Activated naive CD4-positive, alpha-beta T cell treated with anti-CD3 and anti-CD28 coated beads for 36 hours (primary cell): ENCODE measurements around the gene SPAG17. TPM values are rescaled to one million over a fixed set of nuclear protein-coding genes. Genes with fewer than 3 reads are reported as not detected.

ENCODE experiments used
- CTCF ChIA-PET: fragments of 350-600 bp; sonication (Branson Sonifier 250); formaldehyde crosslinking; loops from one replicate; lab custom pipeline; 2021; ENCODE audit warnings: antibody characterized with exemption; lab: Charles Lee
- DNase-seq: peaks from one replicate; pipeline ENCODE4 v3.0.0-alpha.2; 2020
- H3K27ac Mint-ChIP-seq: one replicate; pipeline ENCODE4 v1.8.0; 2021; ENCODE audit warnings: mild to moderate bottlenecking, mixed read lengths
- H3K27me3 Mint-ChIP-seq: one replicate; pipeline ENCODE4 v1.8.0; 2021; ENCODE audit warnings: low read depth, mixed read lengths
- H3K36me3 Mint-ChIP-seq: one replicate; pipeline ENCODE4 v1.8.0; 2021; ENCODE audit warnings: low read depth, mixed read lengths
- H3K4me1 Mint-ChIP-seq: one replicate; pipeline ENCODE4 v1.8.0; 2021; ENCODE audit warnings: low read depth, mixed read lengths
- H3K4me3 Mint-ChIP-seq: one replicate; pipeline ENCODE4 v1.8.0; 2021; ENCODE audit warnings: mild to moderate bottlenecking, moderate library complexity, mixed read lengths
- H3K9me3 Mint-ChIP-seq: one replicate; pipeline ENCODE4 v1.8.0; 2021; ENCODE audit warnings: mixed read lengths
- intact Hi-C: fragments of 100-400 bp; cut with micrococcal nuclease; formaldehyde crosslinking; loops from one replicate; pipeline ENCODE4 v1.15.1; 2023
- total RNA-seq, 2 experiments: library from RNA; stranded (reverse); gene quantifications; one replicate each; pipeline ENCODE4 v1.2.3, GENCODE V29; 2021

The SPAG17 gene
- total RNA-seq, 2 experiments from 2014 or later = not detected

GRCh38 chr1:118039170-118039569 is 145.9 kb downstream of the SPAG17 start:
- Mint-ChIP-seq H3K4me3 (no peak overlapping the region), H3K27ac (no peak overlapping the region), H3K36me3 (no peaks in the 10 kb centered on the region), H3K27me3 (peaks cover 4% of the 10 kb centered on the region), H3K9me3 (no peaks in the 10 kb centered on the region), H3K4me1 (no peaks in the 10 kb centered on the region)
- CTCF ChIA-PET = no interaction called here
- intact Hi-C loops = no loop called here
- no peak for DNase-seq

GRCh38 chr1:118032883-118033282 is 152.1 kb downstream of the SPAG17 start:
- Mint-ChIP-seq H3K9me3 (no peaks in the 10 kb centered on the region), H3K36me3 (no peaks in the 10 kb centered on the region), H3K27me3 (peaks cover 12% of the 10 kb centered on the region), H3K4me3 (no peak overlapping the region), H3K27ac (no peak overlapping the region), H3K4me1 (no peaks in the 10 kb centered on the region)
- intact Hi-C loops = no loop called here
- DNase-seq = no peak
- CTCF ChIA-PET = no interaction called here

GRCh38 chr1:118028267-118028666 is 156.8 kb downstream of the SPAG17 start:
- Mint-ChIP-seq H3K27me3 (peaks cover 15% of the 10 kb centered on the region), H3K27ac (no peak overlapping the region), H3K36me3 (no peaks in the 10 kb centered on the region), H3K4me1 (no peaks in the 10 kb centered on the region), H3K9me3 (no peaks in the 10 kb centered on the region), H3K4me3 (no peak overlapping the region)
- intact Hi-C loops = no loop called here
- DNase-seq = no peak
- CTCF ChIA-PET = no interaction called here

GRCh38 chr1:118023199-118023598 is 161.8 kb downstream of the SPAG17 start:
- H3K4me1 Mint-ChIP-seq = no peaks in the 10 kb centered on the region
- intact Hi-C loops = no loop called here
- no peak overlapping the region for H3K27ac Mint-ChIP-seq
- H3K27me3 Mint-ChIP-seq = peaks cover 12% of the 10 kb centered on the region
- no peaks in the 10 kb centered on the region for H3K9me3 Mint-ChIP-seq
- DNase-seq = no peak
- H3K4me3 Mint-ChIP-seq = no peak overlapping the region
- CTCF ChIA-PET = no interaction called here
- no peaks in the 10 kb centered on the region for H3K36me3 Mint-ChIP-seq

- H3K36me3 Mint-ChIP-seq = no peaks in the 10 kb centered on the region
- H3K9me3 Mint-ChIP-seq = no peaks in the 10 kb centered on the region
- no peak overlapping the region for H3K27ac Mint-ChIP-seq
- H3K4me1 Mint-ChIP-seq = no peaks in the 10 kb centered on the region
- DNase-seq = no peak
- intact Hi-C loops = no loop called here
- no peak overlapping the region for H3K4me3 Mint-ChIP-seq
- peaks cover 11% of the 10 kb centered on the region for H3K27me3 Mint-ChIP-seq
- CTCF ChIA-PET = no interaction called here
Measured at GRCh38 chr1:118021668-118022067, 163.4 kb downstream of the SPAG17 start.

- H3K9me3 Mint-ChIP-seq = no peaks in the 10 kb centered on the region
- peaks cover 14% of the 10 kb centered on the region for H3K27me3 Mint-ChIP-seq
- CTCF ChIA-PET = no interaction called here
- H3K27ac Mint-ChIP-seq = no peak overlapping the region
- H3K4me1 Mint-ChIP-seq = no peaks in the 10 kb centered on the region
- DNase-seq = no peak
- no peaks in the 10 kb centered on the region for H3K36me3 Mint-ChIP-seq
- H3K4me3 Mint-ChIP-seq = no peak overlapping the region
- intact Hi-C loops = no loop called here
Measured at GRCh38 chr1:118018060-118018459, 167.0 kb downstream of the SPAG17 start.

GRCh38 chr1:118013938-118014337 is 171.1 kb downstream of the SPAG17 start:
- H3K4me1 Mint-ChIP-seq = no peaks in the 10 kb centered on the region
- H3K27me3 Mint-ChIP-seq = peaks cover 14% of the 10 kb centered on the region
- H3K4me3 Mint-ChIP-seq = no peak overlapping the region
- no peaks in the 10 kb centered on the region for H3K36me3 Mint-ChIP-seq
- CTCF ChIA-PET = no interaction called here
- no peaks in the 10 kb centered on the region for H3K9me3 Mint-ChIP-seq
- no peak overlapping the region for H3K27ac Mint-ChIP-seq
- DNase-seq = no peak
- intact Hi-C loops = no loop called here

GRCh38 chr1:118013336-118013735 is 171.7 kb downstream of the SPAG17 start:
- H3K4me3 Mint-ChIP-seq = no peak overlapping the region
- no peak for DNase-seq
- CTCF ChIA-PET = no interaction called here
- intact Hi-C loops = no loop called here
- no peaks in the 10 kb centered on the region for H3K9me3 Mint-ChIP-seq
- H3K36me3 Mint-ChIP-seq = no peaks in the 10 kb centered on the region
- no peak overlapping the region for H3K27ac Mint-ChIP-seq
- peaks cover 14% of the 10 kb centered on the region for H3K27me3 Mint-ChIP-seq
- H3K4me1 Mint-ChIP-seq = no peaks in the 10 kb centered on the region

GRCh38 chr1:118012515-118013124 is 172.4 kb downstream of the SPAG17 start:
- Mint-ChIP-seq H3K36me3 (no peaks in the 10 kb centered on the region), H3K4me3 (no peak overlapping the region), H3K27me3 (peaks cover 14% of the 10 kb centered on the region), H3K4me1 (no peaks in the 10 kb centered on the region), H3K9me3 (no peaks in the 10 kb centered on the region), H3K27ac (no peak overlapping the region)
- intact Hi-C loops = no loop called here
- DNase-seq = no peak
- CTCF ChIA-PET = no interaction called here

GRCh38 chr1:118008011-118008410 is 177.0 kb downstream of the SPAG17 start:
- no peaks in the 10 kb centered on the region for H3K4me1 Mint-ChIP-seq
- intact Hi-C loops = no loop called here
- H3K27ac Mint-ChIP-seq = no peak overlapping the region
- H3K27me3 Mint-ChIP-seq = peaks cover 4% of the 10 kb centered on the region
- no peaks in the 10 kb centered on the region for H3K9me3 Mint-ChIP-seq
- no peak for DNase-seq
- CTCF ChIA-PET = no interaction called here
- no peak overlapping the region for H3K4me3 Mint-ChIP-seq
- no peaks in the 10 kb centered on the region for H3K36me3 Mint-ChIP-seq

GRCh38 chr1:118007391-118007790 is 177.6 kb downstream of the SPAG17 start:
- H3K4me3 Mint-ChIP-seq = no peak overlapping the region
- intact Hi-C loops = no loop called here
- peaks cover 4% of the 10 kb centered on the region for H3K27me3 Mint-ChIP-seq
- CTCF ChIA-PET = no interaction called here
- peaks cover 2% of the 10 kb centered on the region for H3K9me3 Mint-ChIP-seq
- H3K4me1 Mint-ChIP-seq = no peaks in the 10 kb centered on the region
- DNase-seq = no peak
- H3K27ac Mint-ChIP-seq = no peak overlapping the region
- H3K36me3 Mint-ChIP-seq = no peaks in the 10 kb centered on the region

- H3K4me3 Mint-ChIP-seq = no peak overlapping the region
Measured at GRCh38 chr1:118004312-118004711, 180.7 kb downstream of the SPAG17 start.

GRCh38 chr1:117985973-117986372 is 199.1 kb downstream of the SPAG17 start:
- Mint-ChIP-seq H3K4me3 (no peak overlapping the region), H3K4me1 (no peaks in the 10 kb centered on the region), H3K27ac (no peak overlapping the region), H3K27me3 (peaks cover 19% of the 10 kb centered on the region), H3K36me3 (no peaks in the 10 kb centered on the region), H3K9me3 (no peaks in the 10 kb centered on the region)
- CTCF ChIA-PET = no interaction called here
- intact Hi-C loops = no loop called here
- DNase-seq = no peak

More at GRCh38 chr1:118004312-118004711, 180.7 kb downstream of the SPAG17 start:
- peaks cover 10% of the 10 kb centered on the region for H3K27me3 Mint-ChIP-seq
- peaks cover 4% of the 10 kb centered on the region for H3K9me3 Mint-ChIP-seq
- CTCF ChIA-PET = no interaction called here
- no peaks in the 10 kb centered on the region for H3K4me1 Mint-ChIP-seq
- no peaks in the 10 kb centered on the region for H3K36me3 Mint-ChIP-seq
- DNase-seq = no peak
- intact Hi-C loops = loop anchor here (5.0 kb wide), 1 partner anchor 182 kb away; no protein-coding TSS in a partner anchor
- H3K27ac Mint-ChIP-seq = no peak overlapping the region
